Myocyte (in vitro differentiated cells): Measurements from ENCODE around the gene ALS2CL. TPM values are rescaled to one million over a fixed set of nuclear protein-coding genes. Genes with fewer than 3 reads are reported as not detected.

Experiments
- DNase-seq: peaks from one replicate; pipeline ENCODE4 v3.0.0-alpha.2; 2012; ENCODE audit warnings: low read depth
- total RNA-seq: library from RNA; depleted of rRNA; stranded (reverse); fragments of >200 nt; gene quantifications from 2 replicates; pipeline ENCODE4 v1.2.3, GENCODE V29; 2014

Gene ALS2CL
- total RNA-seq, 1 donor from 2014 or later = 15.0 TPM

DNA sequence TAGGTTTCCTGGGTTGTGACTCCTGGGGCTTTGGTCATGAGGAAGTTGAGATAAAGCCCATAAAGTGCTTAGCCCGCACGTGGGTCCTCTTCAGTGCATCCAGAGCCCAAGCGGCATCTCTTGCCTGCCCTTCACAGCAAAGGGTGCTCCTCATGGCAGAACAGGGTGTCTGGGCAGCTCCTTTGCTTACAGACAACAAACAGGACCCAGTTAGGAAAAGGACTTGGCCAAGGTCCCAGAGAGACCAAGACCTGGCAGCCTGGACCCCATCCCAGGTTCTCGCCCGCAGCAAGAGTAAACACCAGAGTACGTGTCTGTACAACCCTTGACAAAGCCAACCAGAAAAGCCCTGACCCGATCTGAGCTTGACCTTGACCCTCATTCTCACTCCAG lies 27.0 kb downstream of the ALS2CL start:
- DNase-seq = no peak

- DNase-seq = no peak
Measured at GRCh38 chr3:46665763-46666452, 27.6 kb downstream of the ALS2CL start.

DNA sequence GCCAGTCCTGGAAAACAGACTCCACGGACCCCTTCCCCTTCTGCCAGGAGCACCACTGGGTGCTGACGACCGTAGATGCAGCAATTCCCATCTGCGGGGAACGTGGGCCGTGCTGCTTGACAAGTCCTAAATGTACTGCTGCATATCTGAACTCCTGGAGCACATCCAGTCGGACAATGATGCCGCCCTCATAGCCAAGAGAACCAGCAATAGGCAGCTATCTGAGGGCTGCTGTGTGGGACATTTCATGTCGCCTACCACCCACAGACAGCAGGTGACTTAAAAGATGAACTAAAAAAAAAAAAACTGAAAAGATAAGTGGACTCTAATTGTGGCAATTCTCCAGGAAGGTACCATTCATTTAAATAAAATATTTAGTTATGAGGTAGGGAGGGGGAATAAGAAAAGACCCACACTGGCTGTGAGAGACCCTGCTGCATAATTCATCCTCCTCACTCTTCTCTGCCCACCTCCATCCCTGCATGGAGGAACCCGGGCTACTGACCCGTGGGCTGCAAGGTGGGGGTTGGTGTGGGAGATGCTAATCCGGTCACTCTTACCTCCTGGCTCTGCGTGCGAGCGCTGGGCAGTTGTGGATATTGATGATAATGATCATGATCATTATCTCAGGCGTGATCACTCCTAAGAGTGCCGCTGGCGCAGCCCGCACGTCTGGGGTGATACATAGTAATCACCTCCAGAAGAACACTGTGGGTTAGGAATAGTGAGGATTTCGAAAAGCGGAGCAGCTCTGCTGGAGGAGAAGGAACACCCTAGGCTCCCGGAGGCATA lies 28.3 kb downstream of the ALS2CL start:
- DNase-seq = no peak

GRCh38 chr3:46664188-46664970 lies 29.1 kb downstream of the ALS2CL start:
- no peak for DNase-seq

- DNase-seq = peak; percentile 57
Measured at GRCh38 chr3:46663591-46664135, 29.8 kb downstream of the ALS2CL start.

GRCh38 chr3:46662771-46663551 lies 30.5 kb downstream of the ALS2CL start:
- DNase-seq = peak; percentile 93

DNA sequence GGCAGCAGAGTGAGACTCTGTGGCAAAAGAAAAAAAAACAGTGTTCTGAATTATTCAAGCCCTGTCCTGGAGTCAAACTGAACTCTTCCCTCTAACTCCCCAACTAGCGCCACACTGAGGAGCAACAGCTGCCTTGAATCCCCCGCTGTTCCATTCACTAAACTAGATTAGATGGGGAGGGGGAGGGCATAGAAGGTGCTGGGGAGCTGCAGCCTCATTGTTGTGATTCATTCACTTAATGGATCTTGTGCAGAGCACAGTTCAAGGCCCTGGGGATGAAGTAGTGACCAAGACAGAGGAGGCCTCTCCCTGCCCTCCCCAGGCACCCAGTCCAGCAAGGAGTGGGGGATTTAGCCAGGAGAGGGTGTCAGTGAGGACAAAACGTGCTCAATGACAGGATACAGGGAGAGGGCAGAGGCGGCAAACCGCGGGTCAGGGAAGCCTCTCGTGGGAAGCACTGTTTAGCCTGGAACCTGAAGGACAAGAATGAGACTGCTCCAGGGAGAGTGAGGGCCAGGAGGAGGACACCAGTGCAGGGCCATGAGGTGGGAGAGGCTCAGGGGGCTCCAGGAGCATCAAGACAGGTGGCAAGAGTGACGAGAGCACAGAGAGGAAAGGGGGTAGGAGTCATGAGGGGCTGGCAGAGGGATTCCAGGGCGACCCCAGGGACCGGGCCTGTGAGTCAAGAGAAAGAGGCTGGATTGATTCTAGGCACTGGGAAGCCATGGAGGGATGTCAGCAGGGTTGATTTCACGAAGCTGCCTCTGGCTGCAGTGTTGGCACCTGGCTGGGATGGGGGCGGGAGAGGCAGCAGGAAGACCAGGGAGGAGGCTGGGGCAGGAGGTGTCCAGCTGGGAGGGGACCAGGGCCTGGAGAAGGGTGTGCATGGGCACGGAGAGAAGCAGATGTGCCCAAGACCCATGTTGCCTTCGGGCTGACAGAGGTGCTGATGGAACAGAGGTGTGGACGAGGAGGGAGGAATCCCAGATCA lies 31.4 kb downstream of the ALS2CL start:
- no peak for DNase-seq

- no peak for DNase-seq
Measured at GRCh38 chr3:46660543-46661523, 32.6 kb downstream of the ALS2CL start.

- DNase-seq = no peak
Measured at GRCh38 chr3:46660003-46660402, 33.5 kb downstream of the ALS2CL start.

GRCh38 chr3:46659285-46659684 lies 34.2 kb downstream of the ALS2CL start:
- DNase-seq = peak; percentile 24

DNA sequence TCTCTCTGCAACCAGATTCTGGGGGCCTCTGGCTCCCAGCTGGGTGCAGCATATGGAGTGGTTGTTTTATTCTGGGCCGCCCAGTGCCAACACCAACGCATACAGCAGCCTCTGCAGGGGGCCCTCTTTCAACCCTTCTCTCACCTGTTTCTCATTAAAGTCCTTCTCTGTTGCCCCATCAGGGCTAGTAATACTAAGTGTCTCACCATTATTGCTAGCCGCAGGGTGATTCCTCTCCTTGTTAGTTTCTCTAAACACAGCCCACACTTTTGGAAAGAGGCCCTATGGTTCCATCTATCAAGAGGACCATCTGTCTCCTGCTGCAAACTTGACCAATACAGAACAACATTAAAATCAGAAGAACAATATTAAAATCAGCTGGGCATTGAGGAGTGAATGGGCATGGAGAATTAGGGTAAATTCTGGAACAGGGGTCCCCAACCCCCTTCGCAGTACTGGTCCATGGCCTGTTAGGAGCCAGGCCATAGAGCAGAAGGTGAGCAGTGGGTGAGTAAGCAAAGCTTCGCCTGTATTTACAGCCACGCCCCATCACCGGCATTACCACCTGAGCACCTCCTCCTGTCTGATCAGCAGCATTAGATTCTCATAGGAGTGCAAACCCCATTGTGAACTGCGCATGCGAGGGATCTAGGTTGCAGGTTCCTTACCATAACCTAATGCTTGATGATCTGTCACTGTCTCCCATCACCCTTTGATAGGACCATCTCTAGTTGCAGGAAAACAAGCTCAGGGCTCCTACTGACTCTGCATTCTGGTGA lies 36.5 kb downstream of the ALS2CL start:
- no peak for DNase-seq

- DNase-seq = no peak
Measured at GRCh38 chr3:46655271-46655670, 38.2 kb downstream of the ALS2CL start.

GRCh38 chr3:46651084-46651483 lies 42.4 kb downstream of the ALS2CL start:
- no peak for DNase-seq

DNA sequence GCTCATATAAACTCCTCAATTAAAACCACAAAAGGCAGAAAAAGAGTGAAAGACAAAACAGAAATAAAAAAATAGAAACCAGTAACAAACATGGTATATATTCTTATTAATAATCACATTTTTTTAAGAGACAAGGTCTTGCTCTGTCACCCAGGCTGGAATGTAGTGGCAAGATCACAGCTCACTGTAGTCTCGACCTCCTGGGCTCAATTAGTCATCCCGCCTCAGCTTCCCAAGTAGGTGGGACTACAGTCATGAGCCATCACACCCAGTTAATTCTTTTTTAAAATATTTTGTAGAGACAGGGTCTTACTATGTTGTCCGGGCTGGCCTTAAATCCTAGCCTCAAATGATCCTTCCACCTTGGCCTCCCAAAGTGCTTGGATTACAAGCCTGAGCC lies 44.0 kb downstream of the ALS2CL start:
- no peak for DNase-seq

- no peak for DNase-seq
Measured at GRCh38 chr3:46648096-46648495, 45.4 kb downstream of the ALS2CL start.

GRCh38 chr3:46646700-46647099 lies 46.8 kb downstream of the ALS2CL start:
- DNase-seq = no peak

GRCh38 chr3:46643701-46644100 lies 49.8 kb downstream of the ALS2CL start:
- DNase-seq = no peak

DNA sequence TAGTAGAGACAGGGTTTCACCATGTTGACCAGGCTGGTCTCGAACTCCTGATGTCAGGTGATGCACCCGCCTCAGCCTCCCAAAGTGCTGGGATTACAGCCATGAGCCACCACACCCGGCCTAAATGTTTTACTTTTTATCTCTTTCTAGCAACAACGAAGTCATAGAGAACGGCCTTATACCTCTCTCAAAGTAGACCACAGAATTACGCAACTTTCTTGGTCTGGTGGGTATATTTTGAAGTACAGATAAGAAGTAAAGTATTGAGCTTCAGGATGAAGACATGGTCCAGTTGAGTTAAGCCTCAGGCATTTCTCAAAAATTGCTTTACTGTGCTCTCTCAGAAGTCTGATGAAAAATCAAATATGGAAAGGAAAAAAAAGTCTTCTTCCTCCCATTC lies 50.5 kb downstream of the ALS2CL start:
- DNase-seq = no peak
